ENCODE measurements around the gene CUTC.

The CUTC gene

DNA sequence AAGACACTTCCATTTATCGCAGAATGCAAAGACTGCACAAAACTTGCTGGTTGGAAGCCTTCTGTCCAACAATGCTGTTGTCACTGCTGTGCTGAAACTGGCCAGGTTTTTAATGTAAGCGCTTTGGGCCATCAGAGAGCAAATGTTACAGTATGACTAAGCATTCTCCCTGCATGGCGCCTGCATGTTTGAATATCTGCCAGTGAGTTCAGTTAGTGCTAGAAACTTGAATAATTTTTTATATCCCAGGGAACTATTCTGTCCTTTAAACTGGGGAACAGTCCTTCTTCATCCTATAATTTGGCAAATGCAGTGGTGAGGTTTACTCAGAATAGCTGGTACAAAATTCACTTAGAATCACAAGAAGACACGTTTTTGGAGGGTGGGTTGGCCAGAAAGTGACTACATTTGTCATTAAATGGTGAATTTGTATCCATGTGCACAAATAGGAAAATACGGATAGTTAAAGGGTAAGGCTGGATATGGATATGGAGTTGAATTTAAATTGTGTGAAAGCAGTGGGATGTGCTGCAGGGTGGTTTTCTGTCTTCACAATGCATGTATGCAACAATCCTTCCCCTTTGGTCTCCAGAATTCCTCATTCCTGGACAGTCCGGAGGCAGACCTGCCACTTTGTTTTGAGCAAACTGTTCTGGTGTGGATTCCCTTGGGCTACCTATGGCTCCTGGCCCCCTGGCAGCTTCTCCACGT is 52.1 kb downstream of the CUTC start:
- Histone ChIP-seq H3K9me2 (replicated peaks; ENCODE audit: low read depth, low read length) (no peaks in the 10 kb centered on the region), H2AFZ (ENCODE audit: low read length) (no peak overlapping the region), H3K79me2 (ENCODE audit: insufficient read depth, low read length) (no peaks in the 10 kb centered on the region), H3F3A (ENCODE audit: low read depth) (no peaks in the 10 kb centered on the region), H3K4me2 (ENCODE audit: low read depth, low read length, poor library complexity, severe bottlenecking) (no peak overlapping the region), H3K4me1 (ENCODE audit: insufficient read depth, low read length, poor library complexity, severe bottlenecking) (peaks cover 6% of the 10 kb centered on the region), H3K27me3 (ENCODE audit: insufficient read depth, low read length, poor library complexity, severe bottlenecking) (no peaks in the 10 kb centered on the region), H4K20me1 (ENCODE audit: insufficient read depth, low read length, poor library complexity, severe bottlenecking) (no peaks in the 10 kb centered on the region), H3K36me3 (ENCODE audit: insufficient read depth, low read length) (no peaks in the 10 kb centered on the region), H3K9ac (ENCODE audit: low read depth, low read length, poor library complexity, severe bottlenecking) (no peak overlapping the region), H3K4me3 (ENCODE audit: low read length, poor library complexity, severe bottlenecking) (no peak overlapping the region), H3K9me3 (ENCODE audit: insufficient read depth, low read depth, low read length) (no peaks in the 10 kb centered on the region)
- TF ChIP-seq, protein P1, sequence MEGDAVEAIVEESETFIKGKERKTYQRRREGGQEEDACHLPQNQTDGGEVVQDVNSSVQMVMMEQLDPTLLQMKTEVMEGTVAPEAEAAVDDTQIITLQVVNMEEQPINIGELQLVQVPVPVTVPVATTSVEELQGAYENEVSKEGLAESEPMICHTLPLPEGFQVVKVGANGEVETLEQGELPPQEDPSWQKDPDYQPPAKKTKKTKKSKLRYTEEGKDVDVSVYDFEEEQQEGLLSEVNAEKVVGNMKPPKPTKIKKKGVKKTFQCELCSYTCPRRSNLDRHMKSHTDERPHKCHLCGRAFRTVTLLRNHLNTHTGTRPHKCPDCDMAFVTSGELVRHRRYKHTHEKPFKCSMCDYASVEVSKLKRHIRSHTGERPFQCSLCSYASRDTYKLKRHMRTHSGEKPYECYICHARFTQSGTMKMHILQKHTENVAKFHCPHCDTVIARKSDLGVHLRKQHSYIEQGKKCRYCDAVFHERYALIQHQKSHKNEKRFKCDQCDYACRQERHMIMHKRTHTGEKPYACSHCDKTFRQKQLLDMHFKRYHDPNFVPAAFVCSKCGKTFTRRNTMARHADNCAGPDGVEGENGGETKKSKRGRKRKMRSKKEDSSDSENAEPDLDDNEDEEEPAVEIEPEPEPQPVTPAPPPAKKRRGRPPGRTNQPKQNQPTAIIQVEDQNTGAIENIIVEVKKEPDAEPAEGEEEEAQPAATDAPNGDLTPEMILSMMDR (conservative IDR thresholded peaks at IDR 0.05; ENCODE audit: low read length), result no peak
- TF ChIP-seq EZH2phosphoT487 (IDR thresholded peaks at IDR 0.05; ENCODE audit: borderline replicate concordance), result no peak

DNA sequence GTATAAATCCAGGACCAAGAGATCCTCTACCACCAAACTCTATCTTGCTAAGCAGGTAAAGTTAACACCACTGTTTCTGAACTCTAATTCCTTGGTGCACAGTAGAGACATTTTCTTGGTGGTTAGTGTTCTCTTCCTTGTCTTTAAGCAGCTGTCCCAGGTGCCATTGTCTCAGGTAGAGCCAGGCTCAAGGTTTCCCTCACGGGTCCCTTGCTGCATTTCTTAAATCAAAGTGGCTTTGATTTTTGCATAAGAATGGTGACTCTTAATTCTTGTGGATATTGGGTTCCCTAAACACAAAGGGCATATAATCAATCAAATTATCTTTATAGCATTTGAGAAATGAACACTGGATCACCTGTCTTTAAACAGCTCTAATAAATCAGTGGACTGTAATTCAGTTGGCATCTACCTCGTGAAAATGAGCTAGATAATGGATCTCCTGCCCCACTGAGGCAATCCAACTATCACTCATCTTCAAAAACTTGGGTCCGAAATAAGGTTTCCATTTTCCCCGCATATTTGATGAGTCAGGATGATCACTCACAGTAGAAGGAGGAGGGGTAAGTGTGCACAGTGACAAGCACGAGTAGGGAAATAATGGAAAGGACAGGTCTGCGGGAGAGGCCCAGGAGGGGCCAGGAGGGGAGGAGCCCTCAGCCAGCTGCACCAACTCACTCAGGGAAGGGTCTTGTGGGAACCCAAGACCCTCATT is 52.9 kb downstream of the CUTC start:
- peaks cover under 1% of the 10 kb centered on the region for H3K4me1 ChIP-seq (ENCODE audit: insufficient read depth, low read length, poor library complexity, severe bottlenecking)
- TF ChIP-seq EZH2phosphoT487 (IDR thresholded peaks at IDR 0.05; ENCODE audit: borderline replicate concordance), result no peak
- TF ChIP-seq, protein P1 (conservative IDR thresholded peaks at IDR 0.05; ENCODE audit: low read length), result no peak
- no peaks in the 10 kb centered on the region for H3K79me2 ChIP-seq (ENCODE audit: insufficient read depth, low read length)
- H3K4me2 ChIP-seq (ENCODE audit: low read depth, low read length, poor library complexity, severe bottlenecking), result no peak overlapping the region
- H3K27me3 ChIP-seq (ENCODE audit: insufficient read depth, low read length, poor library complexity, severe bottlenecking), result no peaks in the 10 kb centered on the region
- no peaks in the 10 kb centered on the region for H3K36me3 ChIP-seq (ENCODE audit: insufficient read depth, low read length)
- H2AFZ ChIP-seq (ENCODE audit: low read length), result no peak overlapping the region
- H4K20me1 ChIP-seq (ENCODE audit: insufficient read depth, low read length, poor library complexity, severe bottlenecking), result no peaks in the 10 kb centered on the region
- H3K9me3 ChIP-seq (ENCODE audit: insufficient read depth, low read depth, low read length), result no peaks in the 10 kb centered on the region
- H3K9me2 ChIP-seq (replicated peaks; ENCODE audit: low read depth, low read length), result no peaks in the 10 kb centered on the region
- H3F3A ChIP-seq (ENCODE audit: low read depth), result no peaks in the 10 kb centered on the region
- H3K4me3 ChIP-seq (ENCODE audit: low read length, poor library complexity, severe bottlenecking), result no peak overlapping the region
- no peak overlapping the region for H3K9ac ChIP-seq (ENCODE audit: low read depth, low read length, poor library complexity, severe bottlenecking)

DNA sequence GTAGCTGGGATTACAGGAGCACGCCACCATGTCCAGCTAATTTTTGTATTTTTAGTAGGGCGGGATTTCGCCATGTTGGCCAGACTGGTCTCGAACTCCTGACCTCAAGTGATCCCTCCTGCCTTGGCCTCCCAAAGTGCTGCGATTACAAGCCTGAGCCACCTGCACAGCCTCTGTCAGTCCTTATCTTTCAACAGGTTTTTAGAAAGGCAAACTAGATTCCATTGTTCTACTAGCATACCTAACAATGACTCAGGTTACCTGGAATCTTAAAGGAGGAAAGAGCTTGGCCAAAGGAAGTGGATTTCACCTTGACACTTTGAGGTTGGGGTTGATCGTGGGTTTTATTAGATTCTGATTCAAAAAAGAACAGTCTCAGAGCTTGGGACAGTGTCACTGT is 53.6 kb downstream of the CUTC start:
- Histone ChIP-seq H3K4me2 (ENCODE audit: low read depth, low read length, poor library complexity, severe bottlenecking) (no peak overlapping the region), H3K36me3 (ENCODE audit: insufficient read depth, low read length) (no peaks in the 10 kb centered on the region), H3K9ac (ENCODE audit: low read depth, low read length, poor library complexity, severe bottlenecking) (no peak overlapping the region), H2AFZ (ENCODE audit: low read length) (no peak overlapping the region), H3K79me2 (ENCODE audit: insufficient read depth, low read length) (no peaks in the 10 kb centered on the region), H3K4me3 (ENCODE audit: low read length, poor library complexity, severe bottlenecking) (no peak overlapping the region), H3K27me3 (ENCODE audit: insufficient read depth, low read length, poor library complexity, severe bottlenecking) (no peaks in the 10 kb centered on the region), H4K20me1 (ENCODE audit: insufficient read depth, low read length, poor library complexity, severe bottlenecking) (no peaks in the 10 kb centered on the region), H3K4me1 (ENCODE audit: insufficient read depth, low read length, poor library complexity, severe bottlenecking) (no peaks in the 10 kb centered on the region), H3F3A (ENCODE audit: low read depth) (no peaks in the 10 kb centered on the region), H3K9me3 (ENCODE audit: insufficient read depth, low read depth, low read length) (no peaks in the 10 kb centered on the region), H3K9me2 (replicated peaks; ENCODE audit: low read depth, low read length) (no peaks in the 10 kb centered on the region)
- TF ChIP-seq, protein P1 (conservative IDR thresholded peaks at IDR 0.05; ENCODE audit: low read length), result no peak
- TF ChIP-seq EZH2phosphoT487 (IDR thresholded peaks at IDR 0.05; ENCODE audit: borderline replicate concordance), result no peak

Data from Loucy (cell line).